Measurements from ENCODE around the gene DNAJC1.
A peak's percentile ranks its signal among the peaks of the same experiment; 100 is the strongest.

The DNAJC1 gene

GRCh38 chr10:21981118-21981517 is 22.4 kb downstream of the DNAJC1 start:
- 87 to 93% methylated on average over 3 of the region's 3 CpGs for WGBS, 2 experiments
- Histone ChIP-seq H3K4me3 (ENCODE audit: insufficient read depth, low read depth, low read length) (no peak overlapping the region), H3K4me1 (ENCODE audit: control insufficient read depth, insufficient read depth, low read length) (peaks cover 23% of the 10 kb centered on the region), H3K27ac (ENCODE audit: insufficient read depth, low read depth, low read length, poor library complexity, severe bottlenecking) (no peak overlapping the region), H3K27me3 (ENCODE audit: control insufficient read depth, insufficient read depth, low read length, poor library complexity, severe bottlenecking) (no peaks in the 10 kb centered on the region), H3K36me3 (ENCODE audit: control insufficient read depth, insufficient read depth, low read length) (no peaks in the 10 kb centered on the region), H3K9me3 (ENCODE audit: control insufficient read depth, low read length) (no peaks in the 10 kb centered on the region)

GRCh38 chr10:21980691-21981090 is 22.8 kb downstream of the DNAJC1 start:
- Histone ChIP-seq H3K27me3 (ENCODE audit: control insufficient read depth, insufficient read depth, low read length, poor library complexity, severe bottlenecking) (no peaks in the 10 kb centered on the region), H3K4me1 (ENCODE audit: control insufficient read depth, insufficient read depth, low read length) (peaks cover 26% of the 10 kb centered on the region), H3K9me3 (ENCODE audit: control insufficient read depth, low read length) (no peaks in the 10 kb centered on the region), H3K27ac (ENCODE audit: insufficient read depth, low read depth, low read length, poor library complexity, severe bottlenecking) (no peak overlapping the region), H3K36me3 (ENCODE audit: control insufficient read depth, insufficient read depth, low read length) (no peaks in the 10 kb centered on the region), H3K4me3 (ENCODE audit: insufficient read depth, low read depth, low read length) (no peak overlapping the region)

GRCh38 chr10:21978191-21978862 is 25.2 kb downstream of the DNAJC1 start:
- 0 to 9% methylated on average over 1 of the region's 1 CpG for WGBS, 2 experiments
- Histone ChIP-seq H3K36me3 (ENCODE audit: control insufficient read depth, insufficient read depth, low read length) (no peaks in the 10 kb centered on the region), H3K27me3 (ENCODE audit: control insufficient read depth, insufficient read depth, low read length, poor library complexity, severe bottlenecking) (no peaks in the 10 kb centered on the region), H3K4me1 (ENCODE audit: control insufficient read depth, insufficient read depth, low read length) (peaks cover 26% of the 10 kb centered on the region), H3K27ac (ENCODE audit: insufficient read depth, low read depth, low read length, poor library complexity, severe bottlenecking) (peak overlapping the region; percentile 3), H3K9me3 (ENCODE audit: control insufficient read depth, low read length) (no peaks in the 10 kb centered on the region), H3K4me3 (ENCODE audit: insufficient read depth, low read depth, low read length) (no peak overlapping the region)

- H3K4me1 ChIP-seq (ENCODE audit: control insufficient read depth, insufficient read depth, low read length) = peaks cover 26% of the 10 kb centered on the region
- H3K9me3 ChIP-seq (ENCODE audit: control insufficient read depth, low read length) = no peaks in the 10 kb centered on the region
- no peaks in the 10 kb centered on the region for H3K36me3 ChIP-seq (ENCODE audit: control insufficient read depth, insufficient read depth, low read length)
- peak overlapping the region; percentile 15 for H3K4me3 ChIP-seq (ENCODE audit: insufficient read depth, low read depth, low read length)
- 9 to 13% methylated on average over 7 of the region's 7 CpGs for WGBS, 2 experiments
- no peaks in the 10 kb centered on the region for H3K27me3 ChIP-seq (ENCODE audit: control insufficient read depth, insufficient read depth, low read length, poor library complexity, severe bottlenecking)
- H3K27ac ChIP-seq (ENCODE audit: insufficient read depth, low read depth, low read length, poor library complexity, severe bottlenecking) = peak overlapping the region; percentile 88
Observed at GRCh38 chr10:21976739-21977138, 26.8 kb downstream of the DNAJC1 start.

GRCh38 chr10:21976280-21976679 is 27.2 kb downstream of the DNAJC1 start:
- H3K4me1 ChIP-seq (ENCODE audit: control insufficient read depth, insufficient read depth, low read length) = peaks cover 26% of the 10 kb centered on the region
- H3K4me3 ChIP-seq (ENCODE audit: insufficient read depth, low read depth, low read length) = peak overlapping the region; percentile 15
- H3K27me3 ChIP-seq (ENCODE audit: control insufficient read depth, insufficient read depth, low read length, poor library complexity, severe bottlenecking) = no peaks in the 10 kb centered on the region
- H3K36me3 ChIP-seq (ENCODE audit: control insufficient read depth, insufficient read depth, low read length) = no peaks in the 10 kb centered on the region
- WGBS, 2 experiments = 67 to 89% methylated on average over 1 of the region's 2 CpGs
- H3K27ac ChIP-seq (ENCODE audit: insufficient read depth, low read depth, low read length, poor library complexity, severe bottlenecking) = peak overlapping the region; percentile 88
- no peaks in the 10 kb centered on the region for H3K9me3 ChIP-seq (ENCODE audit: control insufficient read depth, low read length)

GRCh38 chr10:21975378-21975990 is 28.0 kb downstream of the DNAJC1 start:
- no peaks in the 10 kb centered on the region for H3K36me3 ChIP-seq (ENCODE audit: control insufficient read depth, insufficient read depth, low read length)
- 4 to 9% methylated on average over 1 of the region's 1 CpG for WGBS, 2 experiments
- no peaks in the 10 kb centered on the region for H3K27me3 ChIP-seq (ENCODE audit: control insufficient read depth, insufficient read depth, low read length, poor library complexity, severe bottlenecking)
- H3K9me3 ChIP-seq (ENCODE audit: control insufficient read depth, low read length) = no peaks in the 10 kb centered on the region
- no peak overlapping the region for H3K4me3 ChIP-seq (ENCODE audit: insufficient read depth, low read depth, low read length)
- peaks cover 26% of the 10 kb centered on the region for H3K4me1 ChIP-seq (ENCODE audit: control insufficient read depth, insufficient read depth, low read length)
- H3K27ac ChIP-seq (ENCODE audit: insufficient read depth, low read depth, low read length, poor library complexity, severe bottlenecking) = no peak overlapping the region

GRCh38 chr10:21972584-21972983 is 30.9 kb downstream of the DNAJC1 start:
- Histone ChIP-seq H3K36me3 (ENCODE audit: control insufficient read depth, insufficient read depth, low read length) (no peaks in the 10 kb centered on the region), H3K4me3 (ENCODE audit: insufficient read depth, low read depth, low read length) (no peak overlapping the region), H3K27me3 (ENCODE audit: control insufficient read depth, insufficient read depth, low read length, poor library complexity, severe bottlenecking) (no peaks in the 10 kb centered on the region), H3K4me1 (ENCODE audit: control insufficient read depth, insufficient read depth, low read length) (peaks cover 11% of the 10 kb centered on the region), H3K27ac (ENCODE audit: insufficient read depth, low read depth, low read length, poor library complexity, severe bottlenecking) (no peak overlapping the region), H3K9me3 (ENCODE audit: control insufficient read depth, low read length) (no peaks in the 10 kb centered on the region)
- no CpG with 5 or more reads among the region's 1 CpG for WGBS, 2 experiments

GRCh38 chr10:21969326-21970287 is 33.9 kb downstream of the DNAJC1 start:
- Histone ChIP-seq H3K4me3 (ENCODE audit: insufficient read depth, low read depth, low read length) (no peak overlapping the region), H3K4me1 (ENCODE audit: control insufficient read depth, insufficient read depth, low read length) (no peaks in the 10 kb centered on the region), H3K27me3 (ENCODE audit: control insufficient read depth, insufficient read depth, low read length, poor library complexity, severe bottlenecking) (no peaks in the 10 kb centered on the region), H3K36me3 (ENCODE audit: control insufficient read depth, insufficient read depth, low read length) (no peaks in the 10 kb centered on the region), H3K27ac (ENCODE audit: insufficient read depth, low read depth, low read length, poor library complexity, severe bottlenecking) (no peak overlapping the region), H3K9me3 (ENCODE audit: control insufficient read depth, low read length) (no peaks in the 10 kb centered on the region)
- 97 to 100% methylated on average over 2 of the region's 5 CpGs for WGBS, 2 experiments

- Histone ChIP-seq H3K27me3 (ENCODE audit: control insufficient read depth, insufficient read depth, low read length, poor library complexity, severe bottlenecking) (no peaks in the 10 kb centered on the region), H3K9me3 (ENCODE audit: control insufficient read depth, low read length) (no peaks in the 10 kb centered on the region)
Observed at GRCh38 chr10:21964983-21965665, 38.4 kb downstream of the DNAJC1 start.

GRCh38 chr10:21962358-21962757 is 41.2 kb downstream of the DNAJC1 start:
- H3K27ac ChIP-seq (ENCODE audit: insufficient read depth, low read depth, low read length, poor library complexity, severe bottlenecking) = no peak overlapping the region
- WGBS, 2 experiments = 91 to 100% methylated on average over 4 to 5 of the region's 5 CpGs
- no peaks in the 10 kb centered on the region for H3K27me3 ChIP-seq (ENCODE audit: control insufficient read depth, insufficient read depth, low read length, poor library complexity, severe bottlenecking)
- no peaks in the 10 kb centered on the region for H3K4me1 ChIP-seq (ENCODE audit: control insufficient read depth, insufficient read depth, low read length)
- H3K9me3 ChIP-seq (ENCODE audit: control insufficient read depth, low read length) = no peaks in the 10 kb centered on the region
- no peak overlapping the region for H3K4me3 ChIP-seq (ENCODE audit: insufficient read depth, low read depth, low read length)
- H3K36me3 ChIP-seq (ENCODE audit: control insufficient read depth, insufficient read depth, low read length) = no peaks in the 10 kb centered on the region

More at GRCh38 chr10:21964983-21965665, 38.4 kb downstream of the DNAJC1 start:
- no peaks in the 10 kb centered on the region for H3K36me3 ChIP-seq (ENCODE audit: control insufficient read depth, insufficient read depth, low read length)
- no peak overlapping the region for H3K27ac ChIP-seq (ENCODE audit: insufficient read depth, low read depth, low read length, poor library complexity, severe bottlenecking)
- no peak overlapping the region for H3K4me3 ChIP-seq (ENCODE audit: insufficient read depth, low read depth, low read length)
- H3K4me1 ChIP-seq (ENCODE audit: control insufficient read depth, insufficient read depth, low read length) = no peaks in the 10 kb centered on the region

All from ectodermal cell (in vitro differentiated cells).